Mammary epithelial cell (primary cell): Measurements from ENCODE around the gene AXIN1.

Experiments
- CTCF ChIP-seq, 2 donors: IDR thresholded peaks in 1 of 2; conservative IDR thresholded peaks in 1 of 2; 2 replicates each; pipeline ENCODE4 v1.5.1; 2011 to 2012; ENCODE audit warnings: inconsistent platforms in 2 of 2, low read length in 2 of 2, mild to moderate bottlenecking in 2 of 2, control low read depth in 1 of 2, low read depth in 1 of 2; ENCODE audit not compliant: insufficient read depth in 1 of 2; ENCODE audit errors: extremely low read depth in 1 of 2
- EZH2 ChIP-seq: IDR thresholded peaks from 2 replicates; pipeline ENCODE4 v1.6.1; 2012; ENCODE audit warnings: low read length, inconsistent platforms, borderline replicate concordance

- TF ChIP-seq CTCF (conservative IDR thresholded peaks at IDR 0.05 in 1 of 2, IDR thresholded peaks at IDR 0.05 in 1 of 2; ENCODE audit: extremely low read depth in 1 of 2, insufficient read depth in 1 of 2, low read depth in 1 of 2, low read length in 2 of 2), result no peak
- no peak for TF ChIP-seq EZH2
These were observed 27.8 kb downstream of the AXIN1 start for GRCh38 chr16:324451-325334.
